Measurements from ENCODE around the gene DES. TPM values are rescaled to one million over a fixed set of nuclear protein-coding genes. Genes with fewer than 3 reads are reported as not detected.

Gene DES
- polyA plus RNA-seq, 1 experiment: 19.8 TPM

- no peak overlapping the region for H3K4me3 ChIP-seq (ENCODE audit: low read depth, low read length)
- H3K9me3 ChIP-seq (ENCODE audit: control insufficient read depth, insufficient read depth, low read length): no peaks in the 10 kb centered on the region
- DNase-seq (ENCODE audit: low read depth, low spot score): no peak
- H3K27me3 ChIP-seq (ENCODE audit: control insufficient read depth, insufficient read depth, low read length): no peaks in the 10 kb centered on the region
- H3K27ac ChIP-seq (ENCODE audit: low read depth, low read length): peak overlapping the region; percentile 70
- peak; percentile 95 for TF ChIP-seq CTCF (IDR thresholded peaks at IDR 0.05; ENCODE audit: low read depth, low read length)
- POLR2A ChIA-PET: interaction anchor here (1.0 to 1.5 kb wide), 5 partner anchors 27 to 61 kb away, joined by 3 to 9 read pairs (median 3); partner anchors contain the start of gene GMPPA
- CTCF ChIA-PET: interaction anchor here (0.5 to 3.4 kb wide), 26 partner anchors 9 to 193 kb away, joined by 3 to 27 read pairs (median 5); partner anchors contain the start of gene GMPPA
These were observed 41.5 kb downstream of the DES start for GRCh38 chr2:219459460-219460311.

GRCh38 chr2:219460424-219460926 lies 42.3 kb downstream of the DES start:
- H3K4me3 ChIP-seq (ENCODE audit: low read depth, low read length): peak overlapping the region; percentile 49
- no peaks in the 10 kb centered on the region for H3K9me3 ChIP-seq (ENCODE audit: control insufficient read depth, insufficient read depth, low read length)
- peak overlapping the region; percentile 70 for H3K27ac ChIP-seq (ENCODE audit: low read depth, low read length)
- H3K27me3 ChIP-seq (ENCODE audit: control insufficient read depth, insufficient read depth, low read length): no peaks in the 10 kb centered on the region
- no peak for TF ChIP-seq CTCF (IDR thresholded peaks at IDR 0.05; ENCODE audit: low read depth, low read length)
- CTCF ChIA-PET: interaction anchor here (3.0 to 3.4 kb wide), 4 partner anchors 17 to 70 kb away, joined by 13 to 27 read pairs (median 23); a partner anchor contains a TSS
- DNase-seq (ENCODE audit: low read depth, low spot score): peak; percentile 74
- POLR2A ChIA-PET: interaction anchor here (0.5 to 1.5 kb wide), 8 partner anchors 10 to 146 kb away, joined by 3 to 9 read pairs (median 4); partner anchors contain the start of gene GMPPA

DNA sequence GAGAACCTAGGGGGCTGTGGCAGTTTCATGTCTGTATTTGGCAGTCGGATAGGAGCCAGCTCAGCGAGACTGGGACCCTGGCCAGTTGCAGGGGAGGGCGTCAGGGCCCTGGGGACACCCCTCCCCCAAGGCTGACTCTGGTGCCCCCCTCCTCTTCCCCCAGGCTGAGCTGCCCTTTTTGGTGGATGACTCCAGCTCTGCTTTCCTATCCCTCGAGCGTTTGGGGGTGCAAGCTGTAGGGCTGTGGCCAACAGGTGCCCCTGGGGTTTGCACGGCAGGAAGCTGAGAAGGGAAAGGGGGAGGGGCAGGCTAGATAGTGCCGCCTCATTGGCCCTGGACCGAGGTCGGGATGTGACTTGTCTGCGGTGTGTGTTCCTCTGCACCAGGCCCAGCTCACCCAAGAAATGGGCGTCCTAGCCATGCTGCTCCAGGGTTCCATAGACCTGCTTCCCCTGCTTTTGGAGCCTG lies 42.9 kb downstream of the DES start:
- no peak for TF ChIP-seq CTCF (IDR thresholded peaks at IDR 0.05; ENCODE audit: low read depth, low read length)
- CTCF ChIA-PET: interaction anchor here (0.9 to 3.4 kb wide), 7 partner anchors 16 to 73 kb away, joined by 3 to 27 read pairs (median 13); partner anchors contain the start of gene DNPEP
- no peaks in the 10 kb centered on the region for H3K9me3 ChIP-seq (ENCODE audit: control insufficient read depth, insufficient read depth, low read length)
- H3K4me3 ChIP-seq (ENCODE audit: low read depth, low read length): peak overlapping the region; percentile 49
- POLR2A ChIA-PET: interaction anchor here (0.5 to 1.5 kb wide), 7 partner anchors 9 to 37 kb away, joined by 3 to 9 read pairs (median 7); partner anchors contain the start of gene GMPPA
- DNase-seq (ENCODE audit: low read depth, low spot score): no peak
- H3K27me3 ChIP-seq (ENCODE audit: control insufficient read depth, insufficient read depth, low read length): no peaks in the 10 kb centered on the region
- peak overlapping the region; percentile 21 for H3K27ac ChIP-seq (ENCODE audit: low read depth, low read length)

GRCh38 chr2:219461669-219462068 lies 43.5 kb downstream of the DES start:
- ChIA-PET CTCF (interaction anchor here (0.9 to 3.4 kb wide), 6 partner anchors 15 to 74 kb away, joined by 3 to 27 read pairs (median 12); partner anchors contain the start of gene DNPEP), POLR2A (interaction anchor here (0.6 to 1.5 kb wide), 3 partner anchors 9 to 37 kb away, joined by 5 to 9 read pairs (median 7); partner anchors contain the start of gene GMPPA)
- DNase-seq (ENCODE audit: low read depth, low spot score): no peak
- Histone ChIP-seq H3K4me3 (ENCODE audit: low read depth, low read length) (peak overlapping the region; percentile 49; the same call in 1 of the 2 replicates), H3K27ac (ENCODE audit: low read depth, low read length) (no peak overlapping the region), H3K9me3 (ENCODE audit: control insufficient read depth, insufficient read depth, low read length) (no peaks in the 10 kb centered on the region), H3K27me3 (ENCODE audit: control insufficient read depth, insufficient read depth, low read length) (no peaks in the 10 kb centered on the region)
- no peak for TF ChIP-seq CTCF (IDR thresholded peaks at IDR 0.05; ENCODE audit: low read depth, low read length)
